A549 (cell line): Measurements from ENCODE around the gene MAGIX. TPM values are rescaled to one million over a fixed set of nuclear protein-coding genes. Genes with fewer than 3 reads are reported as not detected.

ENCODE experiments used
- ATAC-seq, 2 experiments: fragments of 200-7000 bp in 1 of 2; fragments of >200 bp in 1 of 2; cut with Nextera tagmentation in 1 of 2; cut with Tn5 transposase in 1 of 2; 3 replicates each; pipeline versions ENCODE4 v1.8.0 to v1.9.1; 2018 to 2020; ENCODE audit warnings: mild to moderate bottlenecking in 1 of 2, moderate library complexity in 1 of 2
- CTCF ChIA-PET: fragments of 300-600 bp; sonication (Branson Sonifier 250); formaldehyde crosslinking; extraction: SDS; loops from one replicate; lab custom pipeline; 2021; ENCODE audit warnings: antibody characterized with exemption, inconsistent platforms; lab: Yijun Ruan, JAX
- POLR2A ChIA-PET: fragments of 350-600 bp; formaldehyde crosslinking; extraction: SDS; loops from one replicate; lab custom pipeline; 2021; ENCODE audit warnings: antibody characterized with exemption, inconsistent platforms; lab: Yijun Ruan, JAX
- DNase-seq, 2 experiments: peaks; one replicate each; pipeline versions ENCODE4 v3.0.0 to v3.0.0-alpha.2; 2011 to 2016; ENCODE audit warnings: low read depth in 1 of 2, low spot score in 1 of 2
- FAIRE-seq: peaks from 2 replicates; lab custom pipeline; 2011; peaks lifted over from hg19 to GRCh38; lab: Jason Lieb, UNC
- H3K27ac ChIP-seq, 2 experiments: fragments of >200 bp; sonication (Bioruptor Twin); formaldehyde crosslinking; 3 replicates each; pipeline ENCODE4 v1.5.1; 2016 to 2017
- H3K4me1 ChIP-seq: fragments of >200 bp; sonication (Bioruptor Twin); formaldehyde crosslinking; 3 replicates; pipeline ENCODE4 v1.6.1; 2016
- H3K4me2 ChIP-seq: fragments of >200 bp; sonication (Bioruptor Twin); formaldehyde crosslinking; 3 replicates; pipeline ENCODE4 v1.6.1; 2016
- H3K4me3 ChIP-seq: fragments of >200 bp; sonication (Bioruptor Twin); formaldehyde crosslinking; 3 replicates; pipeline ENCODE4 v1.5.1; 2016
- H3K9me3 ChIP-seq: fragments of >200 bp; sonication (Bioruptor Twin); formaldehyde crosslinking; 3 replicates; pipeline ENCODE4 v1.6.1; 2016
- CBX2 ChIP-seq: fragments of 200-600 bp; sonication (generic); IDR thresholded peaks from 2 replicates; pipeline ENCODE4 v1.6.1; 2016; ENCODE audit warnings: low read depth, mild to moderate bottlenecking, borderline replicate concordance
- CBX8 ChIP-seq: fragments of 200-600 bp; sonication (generic); IDR thresholded peaks from 2 replicates; pipeline ENCODE4 v1.6.1; 2016
- CEBPB ChIP-seq, 2 experiments: fragments of >200 bp in 1 of 2; sonication (Bioruptor Twin) in 1 of 2; formaldehyde crosslinking in 1 of 2; IDR thresholded peaks; 2 replicates each; pipeline ENCODE4 v1.6.1; 2012 to 2016
- E2F6 ChIP-seq: IDR thresholded peaks from 2 replicates; pipeline ENCODE4 v1.6.1; 2012; ENCODE audit warnings: low read depth, borderline replicate concordance
- EHF ChIP-seq: fragments of 250-450 bp; sonication (Bioruptor Pico); IDR thresholded peaks from 2 replicates; pipeline ENCODE4 v1.5.0; 2020; ENCODE audit warnings: mild to moderate bottlenecking
- FOSB ChIP-seq: fragments of 250-450 bp; sonication (Bioruptor Pico); IDR thresholded peaks from 2 replicates; pipeline ENCODE4 v1.5.0; 2020; ENCODE audit warnings: mild to moderate bottlenecking, moderate library complexity
- FOSL2 ChIP-seq, 2 experiments: fragments of 450-650 bp in 1 of 2; fragments of >200 bp in 1 of 2; sonication (Bioruptor Twin) in 1 of 2; formaldehyde crosslinking; IDR thresholded peaks; 2 replicates each; pipeline versions ENCODE4 v1.5.0 to v1.6.1; 2016 to 2020; ENCODE audit warnings: mild to moderate bottlenecking in 1 of 2, moderate library complexity in 1 of 2
- GATA3 ChIP-seq: IDR thresholded peaks from 2 replicates; pipeline ENCODE4 v1.6.1; 2012; ENCODE audit warnings: borderline replicate concordance
- HOXA7 ChIP-seq: fragments of 250-450 bp; sonication (Bioruptor Pico); IDR thresholded peaks from 2 replicates; pipeline ENCODE4 v1.5.0; 2020; ENCODE audit warnings: mild to moderate bottlenecking, moderate library complexity
- JUN ChIP-seq, 2 experiments: fragments of >200 bp; sonication (Bioruptor Twin); formaldehyde crosslinking; IDR thresholded peaks; 2 replicates in 1 of 2; 3 replicates in 1 of 2; pipeline ENCODE4 v1.6.1; 2016 to 2017
- KDM1A ChIP-seq: fragments of 200-600 bp; sonication (generic); IDR thresholded peaks from 2 replicates; pipeline ENCODE4 v1.6.1; 2016; ENCODE audit warnings: low read depth, mild to moderate bottlenecking
- MAFK ChIP-seq: fragments of 450-650 bp; IDR thresholded peaks from 2 replicates; pipeline ENCODE4 v1.6.1; 2014; ENCODE audit not compliant: partially characterized antibody
- MYC ChIP-seq: IDR thresholded peaks from 2 replicates; pipeline ENCODE4 v1.6.1; 2012; ENCODE audit warnings: mild to moderate bottlenecking, inconsistent platforms, low read length, improper control_type of control experiment, borderline replicate concordance
- NFE2L2 ChIP-seq: fragments of 150-350 bp; conservative IDR thresholded peaks from 2 replicates; pipeline ENCODE4 v1.6.1; 2014; ENCODE audit warnings: low read length
- NR3C1 ChIP-seq: fragments of >200 bp; sonication (Bioruptor Twin); formaldehyde crosslinking; IDR thresholded peaks from 3 replicates; pipeline ENCODE4 v1.6.1; 2017
- PBX3 ChIP-seq: IDR thresholded peaks from 2 replicates; pipeline ENCODE4 v1.6.1; 2012
- PHF8 ChIP-seq: fragments of 200-600 bp; sonication (generic); IDR thresholded peaks from 2 replicates; pipeline ENCODE4 v1.6.1; 2016; ENCODE audit warnings: low read depth, mild to moderate bottlenecking, antibody characterized with exemption, moderate library complexity, borderline replicate concordance
- POLR2AphosphoS2 ChIP-seq: conservative IDR thresholded peaks from 2 replicates; pipeline ENCODE4 v1.6.1; 2012; ENCODE audit warnings: low read length, improper control_type of control experiment, inconsistent platforms
- RAD21 ChIP-seq, 2 experiments: fragments of >200 bp in 1 of 2; sonication (Bioruptor Twin) in 1 of 2; formaldehyde crosslinking in 1 of 2; IDR thresholded peaks in 1 of 2; conservative IDR thresholded peaks in 1 of 2; 2 replicates in 1 of 2; 3 replicates in 1 of 2; pipeline ENCODE4 v1.6.1; 2012 to 2018; ENCODE audit warnings: inconsistent platforms in 1 of 2
- RARB ChIP-seq: fragments of 250-450 bp; sonication (Bioruptor Pico); IDR thresholded peaks from 2 replicates; pipeline ENCODE4 v1.8.0; 2021; ENCODE audit warnings: mild to moderate bottlenecking, moderate library complexity
- RFX5 ChIP-seq: fragments of 450-650 bp; IDR thresholded peaks from 2 replicates; pipeline ENCODE4 v1.7.1; 2014; ENCODE audit warnings: antibody characterized with exemption, mild to moderate bottlenecking, moderate library complexity
- SMC3 ChIP-seq: fragments of >200 bp; sonication (Bioruptor Twin); formaldehyde crosslinking; IDR thresholded peaks from 3 replicates; pipeline ENCODE4 v1.6.1; 2018; ENCODE audit warnings: inconsistent platforms
- USF2 ChIP-seq: fragments of 450-650 bp; IDR thresholded peaks from 2 replicates; pipeline ENCODE4 v1.6.1; 2014; ENCODE audit warnings: antibody characterized with exemption
- ZFP36 ChIP-seq: fragments of 450-650 bp; IDR thresholded peaks from 2 replicates; pipeline ENCODE4 v1.6.1; 2014; ENCODE audit warnings: borderline replicate concordance; ENCODE audit not compliant: partially characterized antibody
- ZNF302 ChIP-seq: fragments of 250-450 bp; sonication (Bioruptor Pico); IDR thresholded peaks from 2 replicates; pipeline ENCODE4 v1.9.0; 2021; ENCODE audit warnings: inconsistent platforms, mild to moderate bottlenecking, moderate library complexity
- WGBS: methylation state at CpG from one replicate; pipeline ENCODE4 v1.1.6; 2017; ENCODE audit errors: missing lambda C conversion rate; 5-methylcytosine and 5-hydroxymethylcytosine counted together
- polyA plus RNA-seq, 4 experiments: library from polyadenylated mRNA; depleted of rRNA in 3 of 4; stranded (reverse); fragments of >200 nt; fragmentation: RNase III in 1 of 4; extraction: RNeasy Plus Mini Kit Qiagen cat#74134 plus additional on column Dnase treatment in 1 of 4; gene quantifications; 2 replicates in 3 of 4; 3 replicates in 1 of 4; pipeline ENCODE4 v1.2.3, GENCODE V29; 2011 to 2017
- TF ChIP-seq, protein P1 (sequence below): IDR thresholded peaks from 2 replicates; pipeline ENCODE4 v1.6.1; 2012

The MAGIX gene
- polyA plus RNA-seq, 2 of the 4 experiments (the other 2 are of a cell fraction) = 1.1 to 2.2 TPM

DNA sequence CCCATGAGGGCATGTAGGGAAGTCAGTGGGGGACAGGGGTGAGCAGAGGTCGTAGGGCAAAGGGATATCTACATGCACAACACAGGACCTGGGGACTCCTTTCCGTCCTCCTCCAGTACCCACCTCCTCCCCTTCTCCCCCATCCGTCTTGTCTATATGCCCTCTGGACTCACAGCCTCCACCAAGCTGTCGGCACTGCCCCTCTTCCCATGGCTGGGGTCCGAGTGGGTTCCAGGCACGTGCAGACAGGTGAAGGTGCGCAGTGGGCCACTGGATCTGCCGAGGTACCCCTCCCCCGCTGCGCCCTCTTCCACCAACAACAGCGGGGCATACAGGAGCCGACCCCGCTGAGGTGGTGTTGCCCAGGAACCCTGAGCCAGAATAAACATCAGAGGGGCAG lies 42.9 kb downstream of the MAGIX start:
- Histone ChIP-seq H3K4me1 (no peaks in the 10 kb centered on the region), H3K27ac (no peak overlapping the region), H3K4me3 (no peak overlapping the region)
- POLR2A ChIA-PET = interaction anchor here (1.0 kb wide), 1 partner anchor 15 kb away, joined by 4 read pairs; no protein-coding TSS in a partner anchor
- TF ChIP-seq MAFK = no peak
- TF ChIP-seq CBX2 = no peak
- TF ChIP-seq, all 56 proteins: peak for 0
- ATAC-seq (no peak), FAIRE-seq (no peak), DNase-seq (no peak)
- Histone ChIP-seq H3K9me3 (no peaks in the 10 kb centered on the region), H3K4me2 (no peak overlapping the region)
- WGBS = 52% methylated on average over 8 of the region's 13 CpGs
- CTCF ChIA-PET = no interaction called here

GRCh38 chrX:49206543-49206942 lies 44.0 kb downstream of the MAGIX start:
- no peak for DNase-seq
- POLR2A ChIA-PET = no interaction called here
- H3K4me3 ChIP-seq = no peak overlapping the region
- FAIRE-seq = no peak
- H3K4me1 ChIP-seq = no peaks in the 10 kb centered on the region
- CTCF ChIA-PET = interaction anchor here (1.0 kb wide), 1 partner anchor 14 kb away, joined by 3 read pairs; no protein-coding TSS in a partner anchor
- TF ChIP-seq PBX3 (no peak), MAFK (no peak), SMC3 (no peak), EHF (CRISPR knock-in tag) (no peak), CBX8 (no peak), RFX5 (no peak), PHF8 (no peak), ZNF302 (no peak), FOSL2 (IDR thresholded peaks at IDR 0.05) (no peak), FOSL2 (CRISPR knock-in tag; IDR thresholded peaks at IDR 0.05) (no peak), RARB (CRISPR knock-in tag) (no peak), USF2 (no peak), ZFP36 (no peak), RAD21 (conservative IDR thresholded peaks at IDR 0.05 in 1 of 2, IDR thresholded peaks at IDR 0.05 in 1 of 2) (no peak), HOXA7 (CRISPR knock-in tag) (no peak), FOSB (CRISPR knock-in tag) (no peak), NFE2L2 (no peak), GATA3 (no peak)
- WGBS = 60% methylated on average over 5 of the region's 8 CpGs
- H3K4me2 ChIP-seq = no peak overlapping the region
- no peak overlapping the region for H3K27ac ChIP-seq
- no peaks in the 10 kb centered on the region for H3K9me3 ChIP-seq
- ATAC-seq = no peak

DNA sequence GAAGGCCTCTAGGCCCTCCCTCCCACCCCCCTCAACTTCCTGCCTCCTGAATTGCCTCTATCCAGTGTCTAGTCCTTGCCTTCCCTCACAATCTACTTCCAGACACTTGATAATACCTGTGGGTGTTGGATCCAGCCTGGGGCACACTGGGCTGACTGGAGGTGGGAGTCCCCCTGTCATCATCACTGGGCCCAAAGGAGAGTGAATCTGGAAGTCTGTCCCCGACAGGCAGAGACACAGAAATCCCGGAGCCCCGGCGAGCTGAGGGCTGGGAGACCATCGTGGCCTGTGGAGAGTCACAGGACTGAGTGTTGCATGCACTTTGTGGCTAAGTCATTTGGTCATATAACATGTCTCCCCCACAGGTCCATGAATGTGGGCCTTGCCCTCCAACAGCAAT lies 45.8 kb downstream of the MAGIX start:
- ATAC-seq = no peak
- H3K4me2 ChIP-seq = no peak overlapping the region
- POLR2A ChIA-PET = no interaction called here
- TF ChIP-seq POLR2AphosphoS2 (no peak), E2F6 (no peak), HOXA7 (CRISPR knock-in tag) (no peak), NR3C1 (no peak), SMC3 (no peak), GATA3 (no peak), KDM1A (no peak), RARB (CRISPR knock-in tag) (no peak), CEBPB (IDR thresholded peaks at IDR 0.05) (no peak), MYC (no peak), JUN (IDR thresholded peaks at IDR 0.05) (no peak)
- TF ChIP-seq, protein P1, sequence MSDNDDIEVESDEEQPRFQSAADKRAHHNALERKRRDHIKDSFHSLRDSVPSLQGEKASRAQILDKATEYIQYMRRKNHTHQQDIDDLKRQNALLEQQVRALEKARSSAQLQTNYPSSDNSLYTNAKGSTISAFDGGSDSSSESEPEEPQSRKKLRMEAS = no peak
- TF ChIP-seq, all 56 proteins: peak for 0
- no peak overlapping the region for H3K4me3 ChIP-seq
- H3K4me1 ChIP-seq = no peaks in the 10 kb centered on the region
- H3K27ac ChIP-seq = no peak overlapping the region
- H3K9me3 ChIP-seq = no peaks in the 10 kb centered on the region
- 100% methylated on average over 4 of the region's 5 CpGs for WGBS
- DNase-seq (no peak), FAIRE-seq (no peak)
- CTCF ChIA-PET = no interaction called here
